K562 (cell line): ENCODE data around the gene CLPSL1. TPM values are rescaled to one million over a fixed set of nuclear protein-coding genes. Genes with fewer than 3 reads are reported as not detected.
A peak's percentile ranks its signal among the peaks of the same experiment; 100 is the strongest.

ENCODE experiments used
- ATF7 ChIP-seq: fragments of 450-650 bp; IDR thresholded peaks from 2 replicates; pipeline ENCODE4 v1.7.1; 2014; ENCODE audit warnings: mild to moderate bottlenecking, moderate library complexity
- BRD9 ChIP-seq: fragments of 450-650 bp; IDR thresholded peaks from 2 replicates; pipeline ENCODE4 v1.6.1; 2018; ENCODE audit warnings: low read depth; ENCODE audit not compliant: partially characterized antibody
- CCAR2 ChIP-seq: fragments of 200-400 bp; formaldehyde crosslinking; IDR thresholded peaks from 2 replicates; pipeline ENCODE4 v1.6.1; 2017; ENCODE audit warnings: mild to moderate bottlenecking, low read depth, low read length
- GATAD2A ChIP-seq: fragments of 450-650 bp; IDR thresholded peaks from 2 replicates; pipeline ENCODE4 v1.6.1; 2017
- HIVEP1 ChIP-seq: fragments of 250-450 bp; sonication (Bioruptor Pico); IDR thresholded peaks from 2 replicates; pipeline ENCODE4 v1.4.0; 2020; ENCODE audit warnings: mild to moderate bottlenecking
- HMGN3 ChIP-seq: IDR thresholded peaks from 2 replicates; pipeline ENCODE4 v1.6.1; 2011; ENCODE audit warnings: borderline replicate concordance, low read depth, mild to moderate bottlenecking, mixed read lengths, low read length; ENCODE audit not compliant: insufficient read length; ENCODE audit errors: extremely low read depth
- HOXB6 ChIP-seq: fragments of 250-450 bp; sonication (Bioruptor Pico); IDR thresholded peaks from 2 replicates; pipeline ENCODE4 v1.5.1; 2022; ENCODE audit warnings: mild to moderate bottlenecking, borderline replicate concordance
- MEIS2 ChIP-seq: fragments of 450-650 bp; IDR thresholded peaks from 2 replicates; pipeline ENCODE4 v1.6.1; 2014; ENCODE audit warnings: mild to moderate bottlenecking; ENCODE audit not compliant: partially characterized antibody
- NFRKB ChIP-seq: fragments of 450-650 bp; IDR thresholded peaks from 2 replicates; pipeline ENCODE4 v1.6.1; 2016; ENCODE audit warnings: low read depth
- NONO ChIP-seq, 2 experiments: fragments of 200-400 bp in 1 of 2; fragments of 450-650 bp in 1 of 2; formaldehyde crosslinking in 1 of 2; IDR thresholded peaks; 2 replicates each; pipeline ENCODE4 v1.6.1; 2017; ENCODE audit warnings: low read depth in 2 of 2, mild to moderate bottlenecking in 2 of 2, moderate library complexity in 2 of 2, low read length in 1 of 2
- RBM22 ChIP-seq: fragments of 200-400 bp; formaldehyde crosslinking; IDR thresholded peaks from 2 replicates; pipeline ENCODE4 v1.6.1; 2018; ENCODE audit warnings: low read length, low read depth; ENCODE audit not compliant: poor library complexity, severe bottlenecking
- RBM39 ChIP-seq: fragments of 200-400 bp; formaldehyde crosslinking; optimal IDR thresholded peaks from 2 replicates; pipeline ENCODE3; 2018; ENCODE audit warnings: low read depth, low read length
- RUNX1 ChIP-seq: sonication (generic); IDR thresholded peaks from 2 replicates; pipeline ENCODE4 v1.6.1; 2016; ENCODE audit warnings: antibody characterized with exemption, low read depth
- YBX1 ChIP-seq: fragments of 450-650 bp; IDR thresholded peaks from 2 replicates; pipeline ENCODE4 v1.7.1; 2016; ENCODE audit warnings: mild to moderate bottlenecking
- ZNF197 ChIP-seq: fragments of 200-800 bp; sonication (Bioruptor generic); IDR thresholded peaks from 2 replicates; pipeline ENCODE4 v1.6.1; 2016; ENCODE audit warnings: low read depth, missing genetic modification characterization, missing compliant biosample characterization
- ZNF239 ChIP-seq: fragments of 250-450 bp; sonication (Bioruptor Pico); IDR thresholded peaks from 2 replicates; pipeline ENCODE4 v1.4.0; 2020; ENCODE audit warnings: mild to moderate bottlenecking
- ZNF347 ChIP-seq: fragments of 450-650 bp; formaldehyde crosslinking; IDR thresholded peaks from 2 replicates; pipeline ENCODE4 v1.4.0; 2020; ENCODE audit warnings: low read depth, mild to moderate bottlenecking, moderate library complexity
- ZNF583 ChIP-seq: fragments of 250-450 bp; sonication (Bioruptor Pico); IDR thresholded peaks from 2 replicates; pipeline ENCODE4 v1.4.0; 2020
- polyA plus RNA-seq, 8 experiments: library from polyadenylated mRNA; depleted of rRNA in 4 of 8; stranded (reverse) in 5 of 8; unstranded in 3 of 8; fragments of >200 nt; fragmentation: Nextera tagmentation in 2 of 8; fragmentation: Illumina TruSeq in 1 of 8; extraction: Ambion mirVana in 2 of 8; extraction: Trizol in 1 of 8; gene quantifications; 2 replicates each; pipeline versions ENCODE4 v1.2.1 to v1.2.3, GENCODE V29; 2011 to 2014; ENCODE audit warnings: inconsistent platforms in 1 of 8, missing spikeins in 1 of 8
- total RNA-seq, 7 experiments: library from RNA; depleted of rRNA in 6 of 7; stranded (reverse); fragments of >200 nt in 6 of 7; fragmentation: Illumina TruSeq in 2 of 7; extraction: Trizol in 2 of 7; gene quantifications; 2 replicates each; pipeline versions ENCODE4 v1.2.1 to v1.2.3, GENCODE V29; 2011 to 2021; ENCODE audit warnings: low replicate concordance in 1 of 7
- TF ChIP-seq, protein P1 (sequence below): IDR thresholded peaks from 2 replicates; pipeline ENCODE4 v1.6.1; 2014; ENCODE audit warnings: antibody characterized with exemption
- TF ChIP-seq, protein P2 (sequence below): fragments of 450-650 bp; formaldehyde crosslinking; IDR thresholded peaks from 2 replicates; pipeline ENCODE4 v1.4.0; 2020; ENCODE audit warnings: mild to moderate bottlenecking, moderate library complexity
- TF ChIP-seq, protein P3 (sequence below): sonication (generic); formaldehyde crosslinking; IDR thresholded peaks from 2 replicates; pipeline ENCODE4 v1.8.0; 2022; ENCODE audit warnings: mild to moderate bottlenecking, missing genetic modification reagents
- TF ChIP-seq, protein P4 (sequence below): sonication (generic); formaldehyde crosslinking; IDR thresholded peaks from 2 replicates; pipeline ENCODE4 v1.5.0; 2020; ENCODE audit warnings: missing genetic modification reagents

CLPSL1 gene
- total and polyA plus RNA-seq, 9 of the 15 experiments (the other 6 are each of a cell fraction or from before 2014, with no cell fraction given) = not detected

DNA sequence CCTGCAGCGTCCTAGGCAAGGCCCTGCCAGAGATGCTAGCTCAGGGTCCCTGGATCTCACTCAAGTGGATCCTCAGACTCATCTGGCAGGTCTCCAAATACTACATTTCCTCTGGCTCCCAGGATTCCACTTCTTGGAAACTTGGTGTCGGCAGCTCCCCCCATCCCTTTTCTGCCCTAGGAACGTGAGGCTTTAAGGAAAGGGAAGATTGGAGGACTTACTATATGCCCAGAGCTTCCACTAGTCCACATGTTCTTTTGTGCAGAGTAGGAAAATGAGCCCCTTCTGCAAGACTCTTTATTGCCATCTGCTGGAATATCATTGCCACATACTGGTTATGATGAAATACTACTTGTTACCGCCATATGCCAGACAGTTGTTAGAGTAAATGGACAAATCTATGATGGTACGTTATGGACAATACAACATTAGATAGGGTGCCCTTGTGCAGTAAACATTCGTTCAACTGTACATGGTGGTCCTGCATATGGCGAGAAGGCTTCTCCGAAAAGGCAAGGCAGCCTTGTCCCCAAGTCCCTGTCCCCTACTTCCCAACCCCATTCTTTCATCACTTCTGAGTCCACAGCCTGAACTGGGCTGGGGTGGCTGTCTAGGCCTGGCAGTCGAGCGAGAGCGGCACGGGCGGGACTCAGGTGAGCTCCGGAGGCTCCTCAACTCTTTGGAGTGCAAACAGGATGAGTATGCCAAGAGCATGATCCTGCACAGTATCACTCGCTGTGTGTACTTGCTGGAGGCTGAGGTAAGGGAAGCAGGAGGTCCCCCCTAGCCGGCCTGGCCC is 43.2 kb upstream of the CLPSL1 start (continued):
- TF ChIP-seq ZNF583 (CRISPR knock-in tag) (no peak), ZNF197 (CRISPR knock-in tag) (no peak), ZNF347 (CRISPR knock-in tag) (no peak), GATAD2A (no peak), BRD9 (peak; percentile 49), ATF7 (peak; percentile 68), RBM39 (no peak), YBX1 (no peak), HIVEP1 (CRISPR knock-in tag) (no peak), HMGN3 (no peak), ZNF239 (CRISPR knock-in tag) (no peak), CCAR2 (no peak), RBM22 (no peak), MEIS2 (peak; percentile 22), HOXB6 (CRISPR knock-in tag) (no peak), NFRKB (no peak), NONO (IDR thresholded peaks at IDR 0.05; ENCODE audit: low read depth in 2 of 2, low read length in 1 of 2) (no peak), RUNX1 (no peak)
- TF ChIP-seq, protein P1, sequence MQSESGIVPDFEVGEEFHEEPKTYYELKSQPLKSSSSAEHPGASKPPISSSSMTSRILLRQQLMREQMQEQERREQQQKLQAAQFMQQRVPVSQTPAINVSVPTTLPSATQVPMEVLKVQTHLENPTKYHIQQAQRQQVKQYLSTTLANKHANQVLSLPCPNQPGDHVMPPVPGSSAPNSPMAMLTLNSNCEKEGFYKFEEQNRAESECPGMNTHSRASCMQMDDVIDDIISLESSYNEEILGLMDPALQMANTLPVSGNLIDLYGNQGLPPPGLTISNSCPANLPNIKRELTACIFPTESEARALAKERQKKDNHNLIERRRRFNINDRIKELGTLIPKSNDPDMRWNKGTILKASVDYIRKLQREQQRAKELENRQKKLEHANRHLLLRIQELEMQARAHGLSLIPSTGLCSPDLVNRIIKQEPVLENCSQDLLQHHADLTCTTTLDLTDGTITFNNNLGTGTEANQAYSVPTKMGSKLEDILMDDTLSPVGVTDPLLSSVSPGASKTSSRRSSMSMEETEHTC = no peak
- TF ChIP-seq, protein P2, sequence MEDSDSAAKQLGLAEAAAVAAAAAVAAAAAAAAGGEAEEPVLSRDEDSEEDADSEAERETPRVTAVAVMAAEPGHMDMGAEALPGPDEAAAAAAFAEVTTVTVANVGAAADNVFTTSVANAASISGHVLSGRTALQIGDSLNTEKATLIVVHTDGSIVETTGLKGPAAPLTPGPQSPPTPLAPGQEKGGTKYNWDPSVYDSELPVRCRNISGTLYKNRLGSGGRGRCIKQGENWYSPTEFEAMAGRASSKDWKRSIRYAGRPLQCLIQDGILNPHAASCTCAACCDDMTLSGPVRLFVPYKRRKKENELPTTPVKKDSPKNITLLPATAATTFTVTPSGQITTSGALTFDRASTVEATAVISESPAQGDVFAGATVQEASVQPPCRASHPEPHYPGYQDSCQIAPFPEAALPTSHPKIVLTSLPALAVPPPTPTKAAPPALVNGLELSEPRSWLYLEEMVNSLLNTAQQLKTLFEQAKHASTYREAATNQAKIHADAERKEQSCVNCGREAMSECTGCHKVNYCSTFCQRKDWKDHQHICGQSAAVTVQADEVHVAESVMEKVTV = peak; percentile 96
- TF ChIP-seq, protein P3, sequence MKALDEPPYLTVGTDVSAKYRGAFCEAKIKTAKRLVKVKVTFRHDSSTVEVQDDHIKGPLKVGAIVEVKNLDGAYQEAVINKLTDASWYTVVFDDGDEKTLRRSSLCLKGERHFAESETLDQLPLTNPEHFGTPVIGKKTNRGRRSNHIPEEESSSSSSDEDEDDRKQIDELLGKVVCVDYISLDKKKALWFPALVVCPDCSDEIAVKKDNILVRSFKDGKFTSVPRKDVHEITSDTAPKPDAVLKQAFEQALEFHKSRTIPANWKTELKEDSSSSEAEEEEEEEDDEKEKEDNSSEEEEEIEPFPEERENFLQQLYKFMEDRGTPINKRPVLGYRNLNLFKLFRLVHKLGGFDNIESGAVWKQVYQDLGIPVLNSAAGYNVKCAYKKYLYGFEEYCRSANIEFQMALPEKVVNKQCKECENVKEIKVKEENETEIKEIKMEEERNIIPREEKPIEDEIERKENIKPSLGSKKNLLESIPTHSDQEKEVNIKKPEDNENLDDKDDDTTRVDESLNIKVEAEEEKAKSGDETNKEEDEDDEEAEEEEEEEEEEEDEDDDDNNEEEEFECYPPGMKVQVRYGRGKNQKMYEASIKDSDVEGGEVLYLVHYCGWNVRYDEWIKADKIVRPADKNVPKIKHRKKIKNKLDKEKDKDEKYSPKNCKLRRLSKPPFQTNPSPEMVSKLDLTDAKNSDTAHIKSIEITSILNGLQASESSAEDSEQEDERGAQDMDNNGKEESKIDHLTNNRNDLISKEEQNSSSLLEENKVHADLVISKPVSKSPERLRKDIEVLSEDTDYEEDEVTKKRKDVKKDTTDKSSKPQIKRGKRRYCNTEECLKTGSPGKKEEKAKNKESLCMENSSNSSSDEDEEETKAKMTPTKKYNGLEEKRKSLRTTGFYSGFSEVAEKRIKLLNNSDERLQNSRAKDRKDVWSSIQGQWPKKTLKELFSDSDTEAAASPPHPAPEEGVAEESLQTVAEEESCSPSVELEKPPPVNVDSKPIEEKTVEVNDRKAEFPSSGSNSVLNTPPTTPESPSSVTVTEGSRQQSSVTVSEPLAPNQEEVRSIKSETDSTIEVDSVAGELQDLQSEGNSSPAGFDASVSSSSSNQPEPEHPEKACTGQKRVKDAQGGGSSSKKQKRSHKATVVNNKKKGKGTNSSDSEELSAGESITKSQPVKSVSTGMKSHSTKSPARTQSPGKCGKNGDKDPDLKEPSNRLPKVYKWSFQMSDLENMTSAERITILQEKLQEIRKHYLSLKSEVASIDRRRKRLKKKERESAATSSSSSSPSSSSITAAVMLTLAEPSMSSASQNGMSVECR = no peak
- TF ChIP-seq, protein P4, sequence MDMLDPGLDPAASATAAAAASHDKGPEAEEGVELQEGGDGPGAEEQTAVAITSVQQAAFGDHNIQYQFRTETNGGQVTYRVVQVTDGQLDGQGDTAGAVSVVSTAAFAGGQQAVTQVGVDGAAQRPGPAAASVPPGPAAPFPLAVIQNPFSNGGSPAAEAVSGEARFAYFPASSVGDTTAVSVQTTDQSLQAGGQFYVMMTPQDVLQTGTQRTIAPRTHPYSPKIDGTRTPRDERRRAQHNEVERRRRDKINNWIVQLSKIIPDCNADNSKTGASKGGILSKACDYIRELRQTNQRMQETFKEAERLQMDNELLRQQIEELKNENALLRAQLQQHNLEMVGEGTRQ (CRISPR knock-in tag) = no peak
